GM18520 (cell line): ENCODE results near the gene CGNL1.

ENCODE experiments used
- ATAC-seq: cut with Tn5 transposase; IDR thresholded peaks from one replicate; pipeline ENCODE4 v1.9.1; 2021; ENCODE audit not compliant: unreplicated experiment

CGNL1 gene

GRCh38 chr15:57561041-57561711 is 184.9 kb downstream of the CGNL1 start:
- ATAC-seq: peak; percentile 73

GRCh38 chr15:57562196-57562769 is 186.0 kb downstream of the CGNL1 start:
- ATAC-seq: no peak

- no peak for ATAC-seq
These were observed 187.1 kb downstream of the CGNL1 start for GRCh38 chr15:57563416-57563815.

- ATAC-seq: no peak
These were observed 189.0 kb downstream of the CGNL1 start for GRCh38 chr15:57565311-57565710.

GRCh38 chr15:57566834-57567233 is 190.5 kb downstream of the CGNL1 start:
- ATAC-seq: no peak

GRCh38 chr15:57567891-57568290 is 191.6 kb downstream of the CGNL1 start:
- ATAC-seq: no peak

GRCh38 chr15:57568299-57568698 is 192.0 kb downstream of the CGNL1 start:
- no peak for ATAC-seq

- ATAC-seq: no peak
These were observed 194.0 kb downstream of the CGNL1 start for GRCh38 chr15:57570340-57570739.

GRCh38 chr15:57570994-57571393 is 194.7 kb downstream of the CGNL1 start:
- ATAC-seq: no peak

- no peak for ATAC-seq
These were observed 195.4 kb downstream of the CGNL1 start for GRCh38 chr15:57571725-57572124.

- no peak for ATAC-seq
These were observed 196.2 kb downstream of the CGNL1 start for GRCh38 chr15:57572468-57572867.

GRCh38 chr15:57573151-57573550 is 196.8 kb downstream of the CGNL1 start:
- ATAC-seq: no peak

- ATAC-seq: no peak
These were observed 199.1 kb downstream of the CGNL1 start for GRCh38 chr15:57575363-57575762.

- ATAC-seq: no peak
These were observed 202.1 kb downstream of the CGNL1 start for GRCh38 chr15:57578288-57578900.

GRCh38 chr15:57580428-57580827 is 204.1 kb downstream of the CGNL1 start:
- ATAC-seq: no peak

- no peak for ATAC-seq
These were observed 204.6 kb downstream of the CGNL1 start for GRCh38 chr15:57580866-57581265.

GRCh38 chr15:57582090-57582489 is 205.8 kb downstream of the CGNL1 start:
- ATAC-seq: no peak

- ATAC-seq: no peak
These were observed 207.0 kb downstream of the CGNL1 start for GRCh38 chr15:57583282-57583681.

- no peak for ATAC-seq
These were observed 207.4 kb downstream of the CGNL1 start for GRCh38 chr15:57583720-57584119.

GRCh38 chr15:57586661-57587424 is 210.5 kb downstream of the CGNL1 start:
- no peak for ATAC-seq

GRCh38 chr15:57589281-57589680 is 213.0 kb downstream of the CGNL1 start:
- ATAC-seq: no peak

- ATAC-seq: no peak
These were observed 213.4 kb downstream of the CGNL1 start for GRCh38 chr15:57589754-57590153.
